ENCODE measurements around the gene KIF11. TPM values are rescaled to one million over a fixed set of nuclear protein-coding genes. Genes with fewer than 3 reads are reported as not detected.

KIF11 gene
- total RNA-seq, 1 donor from 2014 or later: 7.1 TPM

GRCh38 chr10:92678206-92678605 is 85.3 kb downstream of the KIF11 start:
- TF ChIP-seq CTCF (IDR thresholded peaks at IDR 0.05): no peak
- H3K36me3 Mint-ChIP-seq (ENCODE audit: low read depth): peaks cover 4% of the 10 kb centered on the region
- no peaks in the 10 kb centered on the region for H3K4me1 Mint-ChIP-seq (ENCODE audit: low read depth)
- H3K27ac Mint-ChIP-seq (ENCODE audit: unreplicated experiment): no peak overlapping the region
- H3K4me3 Mint-ChIP-seq (ENCODE audit: unreplicated experiment): no peak overlapping the region
- H3K27me3 Mint-ChIP-seq (ENCODE audit: low read depth): peaks cover 1% of the 10 kb centered on the region
- peaks cover 8% of the 10 kb centered on the region for H3K9me3 Mint-ChIP-seq (ENCODE audit: low read depth)
- no peak for DNase-seq (ENCODE audit: low spot score)

- no peak for TF ChIP-seq CTCF (IDR thresholded peaks at IDR 0.05)
- DNase-seq (ENCODE audit: low spot score): no peak
- peaks cover 25% of the 10 kb centered on the region for H3K9me3 Mint-ChIP-seq (ENCODE audit: low read depth)
- no peak overlapping the region for H3K4me3 Mint-ChIP-seq (ENCODE audit: unreplicated experiment)
- H3K27ac Mint-ChIP-seq (ENCODE audit: unreplicated experiment): no peak overlapping the region
- no peaks in the 10 kb centered on the region for H3K4me1 Mint-ChIP-seq (ENCODE audit: low read depth)
- H3K36me3 Mint-ChIP-seq (ENCODE audit: low read depth): peaks cover 10% of the 10 kb centered on the region
- H3K27me3 Mint-ChIP-seq (ENCODE audit: low read depth): peaks cover 2% of the 10 kb centered on the region
Observed at GRCh38 chr10:92681306-92681834, 88.4 kb downstream of the KIF11 start.

- no peak for TF ChIP-seq CTCF (IDR thresholded peaks at IDR 0.05)
- peaks cover 7% of the 10 kb centered on the region for H3K4me1 Mint-ChIP-seq (ENCODE audit: low read depth)
- H3K9me3 Mint-ChIP-seq (ENCODE audit: low read depth): peaks cover 19% of the 10 kb centered on the region
- no peak for DNase-seq (ENCODE audit: low spot score)
- peaks cover 12% of the 10 kb centered on the region for H3K27me3 Mint-ChIP-seq (ENCODE audit: low read depth)
- H3K36me3 Mint-ChIP-seq (ENCODE audit: low read depth): peaks cover 9% of the 10 kb centered on the region
- H3K27ac Mint-ChIP-seq (ENCODE audit: unreplicated experiment): no peak overlapping the region
- peak overlapping the region; percentile 71 for H3K4me3 Mint-ChIP-seq (ENCODE audit: unreplicated experiment)
Observed at GRCh38 chr10:92688573-92688926, 95.6 kb downstream of the KIF11 start.

GRCh38 chr10:92688927-92689662 is 96.2 kb downstream of the KIF11 start:
- no peak for DNase-seq (ENCODE audit: low spot score)
- Mint-ChIP-seq H3K36me3 (ENCODE audit: low read depth) (peaks cover 9% of the 10 kb centered on the region), H3K4me3 (ENCODE audit: unreplicated experiment) (peak overlapping the region; percentile 71), H3K27me3 (ENCODE audit: low read depth) (peaks cover 13% of the 10 kb centered on the region), H3K4me1 (ENCODE audit: low read depth) (peaks cover 7% of the 10 kb centered on the region), H3K9me3 (ENCODE audit: low read depth) (peaks cover 19% of the 10 kb centered on the region), H3K27ac (ENCODE audit: unreplicated experiment) (no peak overlapping the region)
- TF ChIP-seq CTCF (IDR thresholded peaks at IDR 0.05): peak; percentile 61

- peaks cover 14% of the 10 kb centered on the region for H3K27me3 Mint-ChIP-seq (ENCODE audit: low read depth)
- peak within 1 kb of the TSS; percentile 71 for H3K4me3 Mint-ChIP-seq (ENCODE audit: unreplicated experiment)
- peaks cover 7% of the 10 kb centered on the region for H3K36me3 Mint-ChIP-seq (ENCODE audit: low read depth)
- H3K4me1 Mint-ChIP-seq (ENCODE audit: low read depth): peaks cover 7% of the 10 kb centered on the region
- H3K9me3 Mint-ChIP-seq (ENCODE audit: low read depth): peaks cover 15% of the 10 kb centered on the region
- no peak within 1 kb of the TSS for H3K27ac Mint-ChIP-seq (ENCODE audit: unreplicated experiment)
- no peak for TF ChIP-seq CTCF (IDR thresholded peaks at IDR 0.05)
- no peak for DNase-seq (ENCODE audit: low spot score)
Observed at GRCh38 chr10:92689663-92690210, 96.8 kb downstream of the KIF11 start, which contains the start of gene HHEX. Gene HHEX, plus strand, starts transcription at chr10:92689955. Its CDS starts 32 bp downstream, at chr10:92689987.

All from chondrocyte (in vitro differentiated cells).